Measurements from ENCODE around the gene ACSS1.

Gene ACSS1

DNA sequence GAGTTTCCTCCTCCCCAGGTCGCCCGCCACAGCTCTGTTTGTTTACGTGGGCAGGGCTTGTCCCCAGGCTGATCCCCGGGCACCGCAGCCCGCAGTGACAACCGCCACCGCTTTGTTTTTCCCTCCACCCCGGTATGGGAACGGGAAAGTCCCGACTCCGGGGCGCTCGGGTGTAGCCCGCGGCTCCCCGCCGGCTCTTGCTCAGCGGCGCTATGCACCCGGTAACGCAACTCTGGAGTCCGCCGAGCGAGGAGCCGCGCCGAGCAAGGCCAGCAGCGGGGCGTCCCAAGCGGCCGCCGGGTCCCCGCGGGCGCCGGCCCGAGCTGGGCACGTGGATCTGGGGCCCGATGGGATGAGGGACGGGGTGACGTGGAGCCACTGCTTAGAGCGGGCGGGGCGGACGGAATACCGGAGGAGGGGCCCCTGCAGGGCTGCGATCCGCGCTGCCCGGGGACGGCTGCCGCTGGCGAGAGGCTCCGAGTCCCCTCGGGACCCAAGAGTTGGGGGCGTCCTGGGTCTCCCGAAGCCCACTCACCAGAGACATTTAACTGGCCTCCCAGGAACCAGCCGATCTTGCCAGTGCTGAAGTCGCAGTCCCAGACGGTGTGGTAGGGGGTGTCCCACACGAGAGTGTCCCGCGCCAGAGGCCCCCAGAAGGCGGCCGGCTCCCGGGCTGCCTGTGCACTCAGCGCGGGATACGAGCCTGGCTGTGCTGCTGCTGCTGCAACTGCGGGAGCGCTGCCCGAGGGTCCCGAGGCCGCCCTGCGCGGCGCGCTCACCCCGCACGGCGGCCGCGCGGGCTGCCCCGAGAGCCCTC, 497 bp downstream of the ACSS1 start:
- H3K4me1 ChIP-seq (ENCODE audit: control insufficient read depth in 1 of 2, insufficient read depth in 1 of 2, low read depth in 1 of 2, low read length in 1 of 2), result peaks cover 30 to 37% of the 10 kb centered on the region in 2 experiments
- peak overlapping the region; percentile 74 for H3K27ac ChIP-seq
- TF ChIP-seq, protein P1, sequence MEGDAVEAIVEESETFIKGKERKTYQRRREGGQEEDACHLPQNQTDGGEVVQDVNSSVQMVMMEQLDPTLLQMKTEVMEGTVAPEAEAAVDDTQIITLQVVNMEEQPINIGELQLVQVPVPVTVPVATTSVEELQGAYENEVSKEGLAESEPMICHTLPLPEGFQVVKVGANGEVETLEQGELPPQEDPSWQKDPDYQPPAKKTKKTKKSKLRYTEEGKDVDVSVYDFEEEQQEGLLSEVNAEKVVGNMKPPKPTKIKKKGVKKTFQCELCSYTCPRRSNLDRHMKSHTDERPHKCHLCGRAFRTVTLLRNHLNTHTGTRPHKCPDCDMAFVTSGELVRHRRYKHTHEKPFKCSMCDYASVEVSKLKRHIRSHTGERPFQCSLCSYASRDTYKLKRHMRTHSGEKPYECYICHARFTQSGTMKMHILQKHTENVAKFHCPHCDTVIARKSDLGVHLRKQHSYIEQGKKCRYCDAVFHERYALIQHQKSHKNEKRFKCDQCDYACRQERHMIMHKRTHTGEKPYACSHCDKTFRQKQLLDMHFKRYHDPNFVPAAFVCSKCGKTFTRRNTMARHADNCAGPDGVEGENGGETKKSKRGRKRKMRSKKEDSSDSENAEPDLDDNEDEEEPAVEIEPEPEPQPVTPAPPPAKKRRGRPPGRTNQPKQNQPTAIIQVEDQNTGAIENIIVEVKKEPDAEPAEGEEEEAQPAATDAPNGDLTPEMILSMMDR (IDR thresholded peaks at IDR 0.05), result no peak

DNA sequence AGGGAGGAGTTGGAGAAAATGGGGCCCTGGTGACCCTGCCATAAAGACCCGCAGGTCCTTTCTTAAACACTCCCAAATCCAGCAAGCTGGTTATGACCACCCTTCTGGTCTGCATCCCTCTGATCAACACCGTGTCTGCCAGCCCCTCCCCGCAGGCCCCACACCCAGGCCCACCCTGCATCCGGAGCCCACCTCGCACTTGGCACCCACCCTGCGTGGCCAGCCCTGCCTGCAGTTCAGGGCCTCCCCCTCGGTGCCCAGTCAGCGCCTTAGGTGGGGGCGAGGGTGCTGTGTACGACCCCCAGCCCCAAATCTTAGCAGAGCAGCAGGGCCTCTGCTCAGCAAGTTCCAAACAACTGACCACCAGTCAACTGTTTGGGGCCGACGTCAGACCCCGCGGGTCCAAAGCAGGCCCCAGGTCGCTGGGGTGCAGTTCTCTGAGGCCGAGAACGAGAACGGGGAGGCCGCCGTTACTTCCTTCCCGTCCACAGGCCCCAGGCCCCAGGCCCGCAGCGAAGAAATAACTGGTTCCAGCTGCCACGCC, 1.2 kb downstream of the ACSS1 start:
- Histone ChIP-seq H3K4me1 (ENCODE audit: control insufficient read depth in 1 of 2, insufficient read depth in 1 of 2, low read depth in 1 of 2, low read length in 1 of 2) (peaks cover 33 to 37% of the 10 kb centered on the region in 2 experiments), H3K36me3 (no peaks in the 10 kb centered on the region), H3K4me3 (ENCODE audit: low read depth in 1 of 2, low read length in 1 of 2) (peak overlapping the region; percentile 81 to 84), H3K27me3 (peaks cover 12% of the 10 kb centered on the region), H3K27ac (peak overlapping the region; percentile 74), H3K9me3 (no peaks in the 10 kb centered on the region)
- TF ChIP-seq, protein P1 (IDR thresholded peaks at IDR 0.05), result no peak

More for the DNA sequence above, 497 bp downstream of the ACSS1 start:
- H3K36me3 ChIP-seq, result no peaks in the 10 kb centered on the region
- peak overlapping the region; percentile 81 to 84 for H3K4me3 ChIP-seq (ENCODE audit: low read depth in 1 of 2, low read length in 1 of 2)
- H3K9me3 ChIP-seq, result no peaks in the 10 kb centered on the region
- H3K27me3 ChIP-seq, result peaks cover 17% of the 10 kb centered on the region

DNA sequence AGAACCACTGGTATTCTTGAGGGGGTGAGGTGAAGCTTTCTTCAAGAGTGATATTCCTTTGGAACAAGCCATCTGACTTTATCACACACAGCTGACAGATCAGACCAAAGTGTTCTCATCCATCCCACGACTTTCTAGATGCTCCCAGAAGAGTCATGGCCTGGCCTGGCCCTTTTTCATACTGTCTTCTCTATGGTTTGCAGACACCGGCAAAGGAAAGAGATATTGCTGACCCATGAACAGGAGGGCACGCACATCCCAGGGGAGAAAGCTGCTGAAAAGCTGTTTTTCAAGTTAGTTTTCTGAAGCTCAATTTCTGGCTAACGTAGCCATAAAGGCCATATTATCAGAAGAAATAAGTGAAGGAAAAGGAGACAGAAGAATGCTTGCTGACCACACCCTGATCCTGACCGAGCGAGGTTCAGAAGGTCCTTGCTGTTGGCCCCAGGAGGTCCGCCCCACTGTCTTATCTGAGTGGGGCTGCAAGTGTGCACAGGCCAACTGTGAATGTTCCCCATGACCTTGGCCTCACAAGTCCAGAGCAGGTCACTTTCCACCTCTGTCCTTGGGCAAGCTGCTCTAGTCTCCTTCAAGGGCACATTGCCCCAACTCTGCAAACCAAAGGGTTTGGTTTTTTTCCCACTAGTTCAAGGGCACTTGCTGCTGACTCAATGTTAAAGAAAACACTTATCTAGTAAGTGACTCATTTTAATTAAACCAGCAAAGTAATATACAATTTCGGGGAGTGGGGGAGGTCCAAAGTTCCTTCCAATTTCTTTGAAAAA, 2.0 kb downstream of the ACSS1 start:
- Histone ChIP-seq H3K9me3 (no peaks in the 10 kb centered on the region), H3K27ac (no peak overlapping the region), H3K4me1 (ENCODE audit: control insufficient read depth in 1 of 2, insufficient read depth in 1 of 2, low read depth in 1 of 2, low read length in 1 of 2) (peaks cover 34 to 37% of the 10 kb centered on the region in 2 experiments), H3K27me3 (peaks cover 5% of the 10 kb centered on the region), H3K36me3 (no peaks in the 10 kb centered on the region), H3K4me3 (ENCODE audit: low read depth in 1 of 2, low read length in 1 of 2) (no peak overlapping the region)
- TF ChIP-seq, protein P1 (IDR thresholded peaks at IDR 0.05), result no peak

DNA sequence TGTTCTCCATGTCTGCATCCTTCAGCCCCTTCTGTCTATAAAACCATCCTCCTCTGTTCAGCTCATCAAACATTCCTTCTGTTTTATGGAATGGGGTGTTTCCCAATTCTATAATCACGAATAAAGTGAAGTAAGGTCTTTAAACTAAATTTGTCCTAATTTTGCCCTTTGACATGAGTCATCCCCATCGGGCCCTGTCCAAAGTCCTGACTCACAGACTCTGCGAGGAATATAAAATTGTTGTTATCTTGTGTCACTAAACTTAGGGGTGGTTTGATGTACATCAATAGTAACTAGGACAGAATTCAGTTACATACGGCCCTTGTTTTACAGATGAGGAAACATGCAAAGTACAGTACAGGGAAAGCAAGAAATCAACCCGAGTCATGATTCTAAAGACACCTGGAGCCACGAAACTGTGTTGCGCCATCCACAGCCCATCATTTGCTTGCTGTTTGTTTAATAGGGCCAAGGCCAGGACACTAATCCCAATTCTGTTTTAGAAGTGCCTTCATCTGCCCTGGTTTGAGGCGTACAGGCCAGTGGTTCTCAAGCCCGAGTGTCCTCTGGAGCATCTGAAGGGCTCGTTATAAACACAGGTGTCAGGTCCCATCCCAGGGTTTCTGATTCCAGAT, 2.8 kb downstream of the ACSS1 start:
- peaks cover 34 to 37% of the 10 kb centered on the region in 2 experiments for H3K4me1 ChIP-seq (ENCODE audit: control insufficient read depth in 1 of 2, insufficient read depth in 1 of 2, low read depth in 1 of 2, low read length in 1 of 2)
- no peaks in the 10 kb centered on the region for H3K9me3 ChIP-seq
- H3K4me3 ChIP-seq (ENCODE audit: low read depth in 1 of 2, low read length in 1 of 2), result no peak overlapping the region
- no peak overlapping the region for H3K27ac ChIP-seq
- H3K36me3 ChIP-seq, result no peaks in the 10 kb centered on the region
- TF ChIP-seq, protein P1 (IDR thresholded peaks at IDR 0.05), result no peak
- no peaks in the 10 kb centered on the region for H3K27me3 ChIP-seq

DNA sequence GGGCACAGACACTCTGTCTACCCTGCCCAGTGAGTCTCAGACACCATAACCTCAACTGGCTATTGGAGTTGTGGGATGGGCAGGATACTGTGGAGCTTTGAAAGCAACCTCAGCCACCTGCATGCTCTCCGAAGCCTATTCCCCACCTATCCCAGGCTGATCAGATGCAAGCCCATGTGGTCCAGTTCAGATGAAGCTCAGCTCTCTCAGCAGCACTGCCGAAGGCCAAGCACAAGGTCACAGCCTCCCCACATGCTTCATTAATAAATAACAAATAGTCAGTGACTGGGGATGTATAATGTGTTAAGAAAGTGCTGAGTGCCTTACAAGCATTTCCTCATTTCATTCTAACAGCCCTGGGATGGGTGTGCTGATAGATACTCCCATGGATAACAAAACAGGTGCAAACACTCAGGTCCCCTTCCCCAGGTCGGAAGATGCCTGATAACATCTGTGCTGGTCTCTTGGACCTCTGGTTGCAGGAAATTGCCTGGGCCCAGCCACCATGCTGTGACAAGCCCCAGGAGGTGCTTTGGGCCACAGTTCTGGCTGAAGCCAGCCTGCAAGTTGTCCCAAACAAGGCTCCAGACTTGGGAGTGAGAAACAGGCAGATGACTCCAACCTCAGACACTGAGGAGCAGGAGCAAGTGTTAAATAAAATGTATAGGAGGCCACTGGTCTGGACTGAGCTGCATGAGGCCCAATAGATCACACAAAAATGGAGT, 3.7 kb downstream of the ACSS1 start:
- Histone ChIP-seq H3K36me3 (no peaks in the 10 kb centered on the region), H3K4me3 (ENCODE audit: low read depth in 1 of 2, low read length in 1 of 2) (no peak overlapping the region), H3K4me1 (ENCODE audit: control insufficient read depth in 1 of 2, insufficient read depth in 1 of 2, low read depth in 1 of 2, low read length in 1 of 2) (peaks cover 34 to 37% of the 10 kb centered on the region in 2 experiments), H3K27me3 (no peaks in the 10 kb centered on the region), H3K27ac (peak overlapping the region; percentile 57), H3K9me3 (no peaks in the 10 kb centered on the region)
- TF ChIP-seq, protein P1 (IDR thresholded peaks at IDR 0.05), result no peak

All from neutrophil (primary cell).